ENCODE data around the gene CST7.
A peak's percentile ranks its signal among the peaks of the same experiment; 100 is the strongest.
"Not testable (repeated sequence)": the region's sequence is repeated elsewhere in the genome, so short reads cannot be mapped to it uniquely, and the experiment has no call there.

DNA sequence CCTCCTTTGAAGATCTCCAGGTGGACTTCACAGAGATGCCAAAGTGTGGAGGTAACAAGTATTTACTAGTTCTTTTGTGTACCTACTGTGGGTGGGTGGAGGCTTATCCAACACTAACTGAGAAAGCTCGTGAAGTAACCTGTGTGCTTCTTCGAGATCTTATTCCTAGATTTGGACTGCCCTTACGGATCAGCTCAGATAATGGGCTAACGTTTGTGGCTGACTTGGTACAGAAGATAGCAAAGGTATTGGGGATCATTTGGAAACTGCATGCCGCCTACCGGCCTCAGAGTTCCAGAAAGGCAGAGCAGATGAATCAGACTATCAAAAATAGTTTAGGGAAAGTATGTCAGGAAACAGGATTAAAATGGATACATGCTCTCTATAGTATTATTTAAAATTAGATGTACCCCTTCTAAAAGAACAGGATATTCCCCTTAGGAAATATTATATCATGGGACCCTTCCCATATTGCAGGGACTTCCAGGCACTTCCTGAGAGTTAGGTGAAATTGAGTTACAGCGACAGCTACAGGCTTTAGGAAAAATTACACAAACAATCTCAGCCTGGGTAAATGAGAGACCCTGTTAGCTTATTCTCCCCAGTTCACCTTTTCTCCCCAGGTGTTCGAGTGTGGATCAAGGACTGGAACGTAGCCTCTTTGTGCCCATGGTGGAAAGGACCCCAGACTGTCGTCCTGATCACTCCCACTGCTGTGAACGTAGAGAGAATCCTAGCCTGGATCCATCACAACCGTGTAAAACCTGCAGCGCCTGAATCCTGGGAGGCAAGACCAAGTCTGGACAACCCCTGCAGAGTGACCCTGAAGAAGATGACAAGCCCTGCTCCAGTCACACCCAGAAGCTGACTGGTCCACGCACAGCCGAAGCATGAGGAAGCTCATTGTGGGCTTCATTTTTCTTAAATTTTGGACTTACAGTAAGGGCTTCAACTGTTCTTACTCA, 18.1 kb upstream of the CST7 start:
- peak; percentile 54 for TF ChIP-seq CTCF (IDR thresholded peaks at IDR 0.05; ENCODE audit: low read length)
- TF ChIP-seq EZH2 (IDR thresholded peaks at IDR 0.05; ENCODE audit: borderline replicate concordance, low read length), result not testable (repeated sequence)
